Esophagus muscularis mucosa (tissue), 4 donors: ENCODE results near the gene PLCH1. TPM values are rescaled to one million over a fixed set of nuclear protein-coding genes. Genes with fewer than 3 reads are reported as not detected.

Experiments used
- DNase-seq: peaks from one replicate; pipeline ENCODE4 v3.0.0-alpha.2; 2017; ENCODE audit errors: extremely low spot score
- H3K27ac ChIP-seq, 4 donors: fragments of 200-600 bp; sonication (generic); replicated peaks in 1 of 4; 1 replicate in 3 of 4; 2 replicates in 1 of 4; pipeline ENCODE4 v1.5.1; 2016 to 2019; ENCODE audit warnings: mild to moderate bottlenecking in 1 of 4
- H3K27me3 ChIP-seq, 4 donors: fragments of 200-600 bp; sonication (generic); one replicate each; pipeline versions ENCODE4 v1.5.1 to v1.6.0; 2016 to 2019
- H3K36me3 ChIP-seq, 4 donors: fragments of 200-600 bp; sonication (generic); one replicate each; pipeline ENCODE4 v1.5.1; 2016 to 2019
- H3K4me1 ChIP-seq, 4 donors: fragments of 200-600 bp; sonication (generic); one replicate each; pipeline ENCODE4 v1.5.1; 2016 to 2019
- H3K4me3 ChIP-seq, 4 donors: fragments of 200-600 bp; sonication (generic); 1 replicate in 2 of 4; 2 replicates in 2 of 4; pipeline ENCODE4 v1.5.1; 2016 to 2019; ENCODE audit warnings: mild to moderate bottlenecking in 4 of 4, moderate library complexity in 1 of 4
- H3K9me3 ChIP-seq, 4 donors: fragments of 200-600 bp; sonication (generic); 1 replicate in 3 of 4; 2 replicates in 1 of 4; pipeline ENCODE4 v1.5.1; 2016 to 2019
- EP300 ChIP-seq: sonication (generic); formaldehyde crosslinking; IDR thresholded peaks from one replicate; pipeline ENCODE4 v1.6.1; 2017; ENCODE audit warnings: antibody characterized with exemption
- POLR2A ChIP-seq: fragments of 450-650 bp; IDR thresholded peaks from one replicate; pipeline ENCODE4 v1.6.1; 2017; ENCODE audit warnings: antibody characterized with exemption, moderate library complexity, mild to moderate bottlenecking, low read depth
- POLR2AphosphoS5 ChIP-seq, 2 donors: sonication (generic); formaldehyde crosslinking; IDR thresholded peaks; one replicate each; pipeline ENCODE4 v1.6.1; 2017; ENCODE audit warnings: antibody characterized with exemption in 2 of 2
- WGBS: methylation state at CpG from one replicate; pipeline ENCODE4 v1.1.5; 2018; 5-methylcytosine and 5-hydroxymethylcytosine counted together
- intact Hi-C: fragments of 100-400 bp; cut with DNase I; formaldehyde crosslinking; loops from one replicate; pipeline ENCODE4 v1.15.1; 2023
- total RNA-seq, 4 donors: library from RNA; depleted of rRNA; stranded (reverse); fragments of >200 nt; gene quantifications; one replicate each; pipeline versions ENCODE4 v1.1.0 to v1.2.1, GENCODE V29; 2016
- TF ChIP-seq, protein P1 (sequence below), 3 experiments: fragments of 200-600 bp in 2 of 3; fragments of 450-650 bp in 1 of 3; sonication (generic) in 2 of 3; IDR thresholded peaks; one replicate each; pipeline ENCODE4 v1.5.1; 2017 to 2019; ENCODE audit warnings: antibody characterized with exemption in 3 of 3, mild to moderate bottlenecking in 2 of 3, moderate library complexity in 1 of 3

Gene PLCH1
- total RNA-seq, 4 donors from 2014 or later = under 0.01 to 0.52 (median 0.36) TPM

GRCh38 chr3:155646669-155647068 lies 98.2 kb downstream of the PLCH1 start:
- Histone ChIP-seq H3K27ac (no peak overlapping the region), H3K36me3 (no peaks in the 10 kb centered on the region), H3K4me1 (peaks cover 0 to 8% (median 3%) of the 10 kb centered on the region in 4 donors), H3K4me3 (no peak overlapping the region), H3K9me3 (no peaks in the 10 kb centered on the region), H3K27me3 (no peaks in the 10 kb centered on the region)
- 79% methylated on average over 2 of the region's 2 CpGs for WGBS
- TF ChIP-seq, protein P1, sequence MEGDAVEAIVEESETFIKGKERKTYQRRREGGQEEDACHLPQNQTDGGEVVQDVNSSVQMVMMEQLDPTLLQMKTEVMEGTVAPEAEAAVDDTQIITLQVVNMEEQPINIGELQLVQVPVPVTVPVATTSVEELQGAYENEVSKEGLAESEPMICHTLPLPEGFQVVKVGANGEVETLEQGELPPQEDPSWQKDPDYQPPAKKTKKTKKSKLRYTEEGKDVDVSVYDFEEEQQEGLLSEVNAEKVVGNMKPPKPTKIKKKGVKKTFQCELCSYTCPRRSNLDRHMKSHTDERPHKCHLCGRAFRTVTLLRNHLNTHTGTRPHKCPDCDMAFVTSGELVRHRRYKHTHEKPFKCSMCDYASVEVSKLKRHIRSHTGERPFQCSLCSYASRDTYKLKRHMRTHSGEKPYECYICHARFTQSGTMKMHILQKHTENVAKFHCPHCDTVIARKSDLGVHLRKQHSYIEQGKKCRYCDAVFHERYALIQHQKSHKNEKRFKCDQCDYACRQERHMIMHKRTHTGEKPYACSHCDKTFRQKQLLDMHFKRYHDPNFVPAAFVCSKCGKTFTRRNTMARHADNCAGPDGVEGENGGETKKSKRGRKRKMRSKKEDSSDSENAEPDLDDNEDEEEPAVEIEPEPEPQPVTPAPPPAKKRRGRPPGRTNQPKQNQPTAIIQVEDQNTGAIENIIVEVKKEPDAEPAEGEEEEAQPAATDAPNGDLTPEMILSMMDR (IDR thresholded peaks at IDR 0.05) = no peak
- TF ChIP-seq POLR2A = no peak
- no peak for TF ChIP-seq POLR2AphosphoS5 (IDR thresholded peaks at IDR 0.05)
- TF ChIP-seq EP300 = no peak
- no peak for DNase-seq
- intact Hi-C loops = no loop called here

- no peak overlapping the region for H3K4me3 ChIP-seq
- DNase-seq = no peak
- WGBS = 90% methylated on average over 5 of the region's 5 CpGs
- intact Hi-C loops = no loop called here
- peaks cover 0 to 3% (median under 1%) of the 10 kb centered on the region in 4 donors for H3K4me1 ChIP-seq
- H3K36me3 ChIP-seq = no peaks in the 10 kb centered on the region
- H3K9me3 ChIP-seq = no peaks in the 10 kb centered on the region
- H3K27ac ChIP-seq = no peak overlapping the region
- TF ChIP-seq, protein P1 (IDR thresholded peaks at IDR 0.05) = no peak
- TF ChIP-seq POLR2AphosphoS5 (IDR thresholded peaks at IDR 0.05) = no peak
- no peak for TF ChIP-seq EP300
- no peak for TF ChIP-seq POLR2A
- H3K27me3 ChIP-seq = no peaks in the 10 kb centered on the region
Observed at GRCh38 chr3:155646128-155646527, 98.7 kb downstream of the PLCH1 start.

DNA sequence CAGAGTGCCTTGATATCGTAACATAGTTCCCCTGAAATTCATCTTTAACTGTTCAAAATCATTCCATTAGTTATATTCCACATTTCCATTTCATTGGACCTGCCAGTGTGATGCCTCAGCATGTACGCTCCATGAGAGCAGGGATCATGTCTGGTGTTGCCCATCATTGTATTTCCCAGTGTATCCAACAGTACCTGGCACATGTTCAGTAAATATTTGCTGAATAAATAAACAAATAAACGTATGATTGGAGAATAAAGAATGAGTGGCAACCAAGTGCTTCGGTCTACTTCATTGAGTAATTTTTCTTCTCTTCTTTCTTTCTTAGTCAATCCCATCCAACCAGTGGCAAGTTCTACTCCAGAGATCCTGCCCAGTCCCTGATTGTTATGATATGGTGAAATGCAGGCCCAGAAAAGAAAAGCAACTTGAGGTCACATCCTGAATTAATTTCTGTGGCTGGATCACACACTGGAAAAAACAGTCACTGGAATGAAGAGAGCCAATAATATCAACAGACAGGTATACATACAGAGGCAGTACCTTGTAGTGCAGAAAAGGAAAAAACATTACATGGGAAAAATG lies 101.2 kb downstream of the PLCH1 start:
- Histone ChIP-seq H3K36me3 (no peaks in the 10 kb centered on the region), H3K4me3 (no peak overlapping the region), H3K27ac (no peak overlapping the region), H3K4me1 (peaks cover 0 to 4% (median 2%) of the 10 kb centered on the region in 4 donors), H3K9me3 (no peaks in the 10 kb centered on the region), H3K27me3 (no peaks in the 10 kb centered on the region)
- intact Hi-C loops = no loop called here
- TF ChIP-seq POLR2AphosphoS5 (IDR thresholded peaks at IDR 0.05) = no peak
- TF ChIP-seq, protein P1 (IDR thresholded peaks at IDR 0.05) = no peak
- TF ChIP-seq POLR2A = no peak
- TF ChIP-seq EP300 = no peak
- no peak for DNase-seq
- WGBS = 84% methylated on average over 4 of the region's 4 CpGs

DNA sequence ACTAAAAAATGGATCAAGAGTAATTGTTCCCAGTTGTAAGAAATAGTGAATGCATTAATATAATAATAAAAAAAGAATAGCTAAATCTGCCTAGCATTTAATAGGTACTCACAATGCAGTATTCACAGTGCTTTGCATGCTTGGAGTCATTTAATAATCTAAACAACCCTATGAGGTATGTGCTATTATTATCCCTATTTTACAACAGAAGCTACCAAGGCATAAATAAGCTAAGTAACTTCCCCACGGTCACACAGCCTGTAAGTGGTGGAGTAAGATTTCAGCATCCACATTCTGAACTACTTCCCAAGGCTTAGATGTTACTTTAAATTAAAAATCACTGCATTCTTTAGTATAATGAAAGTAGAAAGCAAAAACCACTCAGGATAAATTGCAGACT lies 102.9 kb downstream of the PLCH1 start:
- Histone ChIP-seq H3K4me3 (no peak overlapping the region), H3K27me3 (no peaks in the 10 kb centered on the region), H3K9me3 (no peaks in the 10 kb centered on the region), H3K27ac (no peak overlapping the region), H3K4me1 (peaks cover 0 to 10% (median 5%) of the 10 kb centered on the region in 4 donors), H3K36me3 (no peaks in the 10 kb centered on the region)
- TF ChIP-seq EP300 (no peak), POLR2AphosphoS5 (IDR thresholded peaks at IDR 0.05) (no peak), POLR2A (no peak)
- TF ChIP-seq, protein P1 (IDR thresholded peaks at IDR 0.05) = no peak
- WGBS = 21% methylated on average over 1 of the region's 1 CpG
- intact Hi-C loops = no loop called here
- no peak for DNase-seq

GRCh38 chr3:155640098-155640497 lies 104.8 kb downstream of the PLCH1 start:
- H3K36me3 ChIP-seq = no peaks in the 10 kb centered on the region
- peaks cover 0 to 10% (median 5%) of the 10 kb centered on the region in 4 donors for H3K4me1 ChIP-seq
- no peak overlapping the region for H3K27ac ChIP-seq
- intact Hi-C loops = no loop called here
- TF ChIP-seq POLR2AphosphoS5 (IDR thresholded peaks at IDR 0.05) (no peak), POLR2A (no peak), EP300 (no peak)
- TF ChIP-seq, protein P1 (IDR thresholded peaks at IDR 0.05) = no peak
- 83% methylated on average over 3 of the region's 3 CpGs for WGBS
- no peaks in the 10 kb centered on the region for H3K9me3 ChIP-seq
- no peaks in the 10 kb centered on the region for H3K27me3 ChIP-seq
- DNase-seq = no peak
- no peak overlapping the region for H3K4me3 ChIP-seq
